HCT116 (cell line): Measurements from ENCODE around the gene AP1B1. TPM values are rescaled to one million over a fixed set of nuclear protein-coding genes. Genes with fewer than 3 reads are reported as not detected.

Source experiments
- ATAC-seq: fragments of 200-7000 bp; cut with Tn5 transposase; 2 replicates; pipeline ENCODE4 v1.9.1; 2020; ENCODE audit warnings: mild to moderate bottlenecking, moderate library complexity
- BruUV-seq: library from RNA; stranded (reverse); fragments of 400-500 nt; replicated peaks from 2 replicates; lab custom pipeline; 2021; lab: Mats Ljungman, UMichigan
- CTCF ChIA-PET: fragments of 300-600 bp; sonication (Branson Sonifier 250); formaldehyde crosslinking; loops from one replicate; lab custom pipeline; 2021; ENCODE audit warnings: antibody characterized with exemption; lab: Charles Lee
- POLR2A ChIA-PET: fragments of 300-600, 350-600 bp; sonication (Branson Sonifier 250); formaldehyde crosslinking; loops from one replicate; lab custom pipeline; 2021; ENCODE audit warnings: antibody characterized with exemption; lab: Charles Lee
- RAD21 ChIA-PET, 2 experiments: fragments of 300-600 bp; sonication (Branson Sonifier 250); formaldehyde crosslinking; loops; one replicate each; lab custom pipeline; 2023; ENCODE audit warnings: low total read pairs in 2 of 2; ENCODE audit not compliant: uncharacterized antibody in 2 of 2, unreplicated experiment in 2 of 2, low non-redundant PET in 1 of 2; lab: Charles Lee
- DNase-seq: peaks from one replicate; pipeline ENCODE4 v3.0.0-alpha.2; 2010; ENCODE audit warnings: low read depth, low spot score
- H2AFZ ChIP-seq: fragments of 200-600 bp; shearing (Covaris generic), sonication (generic); 2 replicates; pipeline ENCODE4 v1.6.1; 2017; ENCODE audit warnings: low read depth, mixed run types, mixed read lengths, antibody characterized with exemption, low read length; ENCODE audit not compliant: poor library complexity, severe bottlenecking
- H3K27ac ChIP-seq: 2 replicates; pipeline ENCODE4 v1.5.1; 2012; ENCODE audit warnings: low read depth, low read length
- H3K27me3 ChIP-seq: fragments of 200-600 bp; sonication (generic); 2 replicates; pipeline ENCODE4 v1.6.1; 2016; ENCODE audit warnings: mixed run types, low read length, mixed read lengths; ENCODE audit not compliant: insufficient read depth
- H3K36me3 ChIP-seq, 2 experiments: fragments of 200-500 bp in 1 of 2; fragments of 200-600 bp in 1 of 2; sonication (Bioruptor generic) in 1 of 2; sonication (generic) in 1 of 2; 2 replicates each; pipeline versions ENCODE4 v1.5.1 to v1.6.1; 2014 to 2016; ENCODE audit warnings: low read length in 2 of 2, inconsistent platforms in 1 of 2, mixed read lengths in 1 of 2, mixed run types in 1 of 2; ENCODE audit not compliant: insufficient read depth in 2 of 2, control insufficient read depth in 1 of 2
- H3K4me1 ChIP-seq, 2 experiments: fragments of 200-600 bp in 1 of 2; sonication (generic) in 1 of 2; 2 replicates each; pipeline versions ENCODE4 v1.5.1 to v1.6.1; 2012 to 2017; ENCODE audit warnings: low read length in 2 of 2, inconsistent platforms in 1 of 2, mild to moderate bottlenecking in 1 of 2, mixed read lengths in 1 of 2, mixed run types in 1 of 2, moderate library complexity in 1 of 2; ENCODE audit not compliant: insufficient read depth in 2 of 2, control insufficient read depth in 1 of 2
- H3K4me2 ChIP-seq: fragments of 200-600 bp; sonication (generic); 2 replicates; pipeline ENCODE4 v1.6.1; 2017; ENCODE audit warnings: mixed run types, low read length, mixed read lengths
- H3K4me3 ChIP-seq, 2 experiments: fragments of 200-600 bp in 1 of 2; sonication (generic) in 1 of 2; replicated peaks in 1 of 2; 2 replicates each; pipeline ENCODE4 v1.5.1; 2011 to 2016; ENCODE audit warnings: low read length in 2 of 2, control low read depth in 1 of 2, low read depth in 1 of 2, mild to moderate bottlenecking in 1 of 2, mixed read lengths in 1 of 2, mixed run types in 1 of 2
- H3K79me2 ChIP-seq: fragments of 200-600 bp; sonication (generic); 2 replicates; pipeline ENCODE4 v1.6.1; 2017; ENCODE audit warnings: mild to moderate bottlenecking, mixed run types, low read length, moderate library complexity, mixed read lengths; ENCODE audit not compliant: insufficient read depth
- H3K9ac ChIP-seq: fragments of 200-600 bp; sonication (generic); 2 replicates; pipeline ENCODE4 v1.6.1; 2016; ENCODE audit warnings: low read length, mixed read lengths
- H3K9me2 ChIP-seq: fragments of 200-600 bp; sonication (generic), shearing (Covaris generic); 2 replicates; pipeline ENCODE4 v1.6.1; 2017; ENCODE audit warnings: mixed run types, mild to moderate bottlenecking, moderate library complexity; ENCODE audit not compliant: insufficient read depth
- H3K9me3 ChIP-seq, 2 experiments: fragments of 200-500 bp in 1 of 2; fragments of 200-600 bp in 1 of 2; sonication (Bioruptor generic) in 1 of 2; sonication (generic) in 1 of 2; 2 replicates each; pipeline ENCODE4 v1.6.1; 2014 to 2017; ENCODE audit warnings: low read length in 2 of 2, mixed read lengths in 2 of 2, inconsistent platforms in 1 of 2, low read depth in 1 of 2, mild to moderate bottlenecking in 1 of 2, mixed run types in 1 of 2, moderate library complexity in 1 of 2; ENCODE audit not compliant: control insufficient read depth in 1 of 2, insufficient read depth in 1 of 2
- H4K20me1 ChIP-seq: fragments of 200-600 bp; sonication (generic), shearing (Covaris generic); 2 replicates; pipeline ENCODE4 v1.6.1; 2017; ENCODE audit warnings: mixed run types, mild to moderate bottlenecking, moderate library complexity; ENCODE audit not compliant: insufficient read depth
- ATF3 ChIP-seq: IDR thresholded peaks from 2 replicates; pipeline ENCODE4 v1.6.1; 2012
- ELF1 ChIP-seq: IDR thresholded peaks from 2 replicates; pipeline ENCODE4 v1.6.1; 2012; ENCODE audit warnings: low read depth, borderline replicate concordance
- POLR2AphosphoS5 ChIP-seq: IDR thresholded peaks from 2 replicates; pipeline ENCODE4 v1.6.1; 2011; ENCODE audit warnings: mild to moderate bottlenecking, low read depth, low read length, moderate library complexity
- RAD21 ChIP-seq: IDR thresholded peaks from 2 replicates; pipeline ENCODE4 v1.6.1; 2012; ENCODE audit warnings: low read depth, mild to moderate bottlenecking
- SIN3A ChIP-seq: IDR thresholded peaks from 2 replicates; pipeline ENCODE4 v1.6.1; 2012; ENCODE audit warnings: low read depth
- YY1 ChIP-seq: IDR thresholded peaks from 2 replicates; pipeline ENCODE4 v1.6.1; 2011; ENCODE audit warnings: low read length, low read depth, moderate library complexity, mild to moderate bottlenecking; ENCODE audit not compliant: insufficient replicate concordance; ENCODE audit errors: extremely low read depth
- intact Hi-C: fragments of 100-400 bp; cut with micrococcal nuclease; formaldehyde crosslinking; loops from 2 replicates; pipeline ENCODE4 v1.10.0; 2022
- total RNA-seq: library from RNA; stranded (reverse); gene quantifications from one replicate; pipeline ENCODE4 v1.2.1, GENCODE V29; 2021; ENCODE audit not compliant: unreplicated experiment
- TF ChIP-seq, protein P1 (sequence below), 3 experiments: fragments of 200-600 bp in 1 of 3; sonication (generic) in 1 of 3; IDR thresholded peaks in 2 of 3; conservative IDR thresholded peaks in 1 of 3; 2 replicates each; pipeline ENCODE4 v1.5.1; 2012 to 2017; ENCODE audit warnings: low read depth in 2 of 3, low read length in 2 of 3, antibody characterized with exemption in 1 of 3, borderline replicate concordance in 1 of 3, control low read depth in 1 of 3, mild to moderate bottlenecking in 1 of 3, mixed read lengths in 1 of 3, mixed run types in 1 of 3, moderate library complexity in 1 of 3; ENCODE audit not compliant: insufficient read depth in 1 of 3

The AP1B1 gene
- total RNA-seq, 1 experiment from 2014 or later: 60.4 TPM

DNA sequence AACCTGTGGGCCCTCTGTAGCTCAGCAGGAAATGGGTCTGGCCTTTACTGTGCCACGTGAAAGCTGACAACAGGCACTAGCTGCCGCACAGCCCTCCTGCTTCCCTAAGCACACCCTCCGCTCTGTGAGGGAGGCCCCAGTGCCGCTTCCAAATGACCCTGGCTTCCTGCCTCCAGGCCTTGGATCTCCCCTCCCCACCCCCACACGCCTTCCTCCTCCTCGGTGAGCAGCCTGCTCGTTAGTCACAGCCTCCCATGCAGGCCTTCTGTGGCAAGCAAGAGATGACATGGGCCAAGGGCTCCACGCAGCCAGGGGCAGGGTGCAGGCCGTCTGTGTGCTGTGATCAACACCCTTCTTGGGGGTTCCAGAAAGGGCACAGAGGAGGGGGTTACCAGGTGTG is 57.6 kb downstream of the AP1B1 start:
- H3K9me2 ChIP-seq: no peaks in the 10 kb centered on the region
- no peak overlapping the region for H2AFZ ChIP-seq
- H3K4me1 ChIP-seq: peaks cover 0 to 6% of the 10 kb centered on the region in 2 experiments; a peak in 1 of 4 replicates
- ChIA-PET POLR2A (no interaction called here), RAD21 (no interaction called here), CTCF (no interaction called here)
- H3K9ac ChIP-seq: no peak overlapping the region
- intact Hi-C loops: no loop called here
- no peak overlapping the region for H3K27ac ChIP-seq
- no peak overlapping the region for H3K4me2 ChIP-seq
- BruUV-seq: no TSS peak
- H3K36me3 ChIP-seq: peaks cover 0 to 10% of the 10 kb centered on the region in 2 experiments; a peak in 2 of 4 replicates
- ATAC-seq (no peak), DNase-seq (no peak)
- H3K27me3 ChIP-seq: no peaks in the 10 kb centered on the region
- no peak overlapping the region for H3K4me3 ChIP-seq
- TF ChIP-seq ELF1 (no peak), RAD21 (no peak), POLR2AphosphoS5 (no peak), YY1 (no peak), SIN3A (no peak)
- TF ChIP-seq, protein P1, sequence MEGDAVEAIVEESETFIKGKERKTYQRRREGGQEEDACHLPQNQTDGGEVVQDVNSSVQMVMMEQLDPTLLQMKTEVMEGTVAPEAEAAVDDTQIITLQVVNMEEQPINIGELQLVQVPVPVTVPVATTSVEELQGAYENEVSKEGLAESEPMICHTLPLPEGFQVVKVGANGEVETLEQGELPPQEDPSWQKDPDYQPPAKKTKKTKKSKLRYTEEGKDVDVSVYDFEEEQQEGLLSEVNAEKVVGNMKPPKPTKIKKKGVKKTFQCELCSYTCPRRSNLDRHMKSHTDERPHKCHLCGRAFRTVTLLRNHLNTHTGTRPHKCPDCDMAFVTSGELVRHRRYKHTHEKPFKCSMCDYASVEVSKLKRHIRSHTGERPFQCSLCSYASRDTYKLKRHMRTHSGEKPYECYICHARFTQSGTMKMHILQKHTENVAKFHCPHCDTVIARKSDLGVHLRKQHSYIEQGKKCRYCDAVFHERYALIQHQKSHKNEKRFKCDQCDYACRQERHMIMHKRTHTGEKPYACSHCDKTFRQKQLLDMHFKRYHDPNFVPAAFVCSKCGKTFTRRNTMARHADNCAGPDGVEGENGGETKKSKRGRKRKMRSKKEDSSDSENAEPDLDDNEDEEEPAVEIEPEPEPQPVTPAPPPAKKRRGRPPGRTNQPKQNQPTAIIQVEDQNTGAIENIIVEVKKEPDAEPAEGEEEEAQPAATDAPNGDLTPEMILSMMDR (IDR thresholded peaks at IDR 0.05 in 2 of 3, conservative IDR thresholded peaks at IDR 0.05 in 1 of 3; ENCODE audit: borderline replicate concordance in 1 of 3, insufficient read depth in 1 of 3, low read depth in 2 of 3, low read length in 2 of 3): no peak
- H4K20me1 ChIP-seq: no peaks in the 10 kb centered on the region
- H3K9me3 ChIP-seq: no peaks in the 10 kb centered on the region
- no peaks in the 10 kb centered on the region for H3K79me2 ChIP-seq

GRCh38 chr22:29330291-29330690 is 58.1 kb downstream of the AP1B1 start:
- Histone ChIP-seq H4K20me1 (no peaks in the 10 kb centered on the region), H3K4me2 (no peak overlapping the region), H3K9me2 (no peaks in the 10 kb centered on the region), H3K9me3 (no peaks in the 10 kb centered on the region), H3K9ac (no peak overlapping the region), H3K4me3 (no peak overlapping the region), H3K27ac (no peak overlapping the region), H2AFZ (no peak overlapping the region), H3K79me2 (no peaks in the 10 kb centered on the region), H3K27me3 (no peaks in the 10 kb centered on the region), H3K4me1 (peaks cover 0 to 6% of the 10 kb centered on the region in 2 experiments; a peak in 1 of 4 replicates), H3K36me3 (peaks cover 0 to 10% of the 10 kb centered on the region in 2 experiments; a peak in 2 of 4 replicates)
- no peak for ATAC-seq
- DNase-seq: no peak
- POLR2A ChIA-PET: no interaction called here
- RAD21 ChIA-PET: no interaction called here
- intact Hi-C loops: no loop called here
- CTCF ChIA-PET: no interaction called here
- no TSS peak for BruUV-seq
- TF ChIP-seq RAD21 (no peak), ATF3 (no peak)
